Mucosa of stomach (tissue), 1 donor: ENCODE data around the gene ARHGEF11.

Experiments
- H3K27me3 ChIP-seq: one replicate; pipeline ENCODE4 v1.7.0; 2013; ENCODE audit warnings: mild to moderate bottlenecking, low read length; ENCODE audit not compliant: control insufficient read depth, insufficient read depth
- H3K36me3 ChIP-seq: one replicate; pipeline ENCODE4 v1.7.0; 2013; ENCODE audit warnings: low read length; ENCODE audit not compliant: control insufficient read depth, insufficient read depth
- H3K4me1 ChIP-seq: one replicate; pipeline ENCODE4 v1.7.0; 2013; ENCODE audit warnings: mild to moderate bottlenecking, low read length; ENCODE audit not compliant: control insufficient read depth, insufficient read depth
- H3K4me3 ChIP-seq: one replicate; pipeline ENCODE4 v1.7.0; 2013; ENCODE audit warnings: low read length
- H3K9ac ChIP-seq: one replicate; pipeline ENCODE4 v1.7.0; 2013; ENCODE audit warnings: mild to moderate bottlenecking, low read length, moderate library complexity
- H3K9me3 ChIP-seq: one replicate; pipeline ENCODE4 v1.7.0; 2013; ENCODE audit warnings: mild to moderate bottlenecking, low read length, moderate library complexity; ENCODE audit not compliant: control insufficient read depth
- donor health status: Pancreatic carcinoma.

ARHGEF11 gene

GRCh38 chr1:156995412-156995811 lies 50.1 kb downstream of the ARHGEF11 start:
- H3K27me3 ChIP-seq: no peaks in the 10 kb centered on the region
- H3K4me1 ChIP-seq: peaks cover 36% of the 10 kb centered on the region
- H3K36me3 ChIP-seq: no peaks in the 10 kb centered on the region
- H3K9ac ChIP-seq: no peak overlapping the region
- H3K4me3 ChIP-seq: no peak overlapping the region
- no peaks in the 10 kb centered on the region for H3K9me3 ChIP-seq

GRCh38 chr1:156994277-156994676 lies 51.3 kb downstream of the ARHGEF11 start:
- H3K4me3 ChIP-seq: no peak overlapping the region

GRCh38 chr1:156993426-156994147 lies 52.0 kb downstream of the ARHGEF11 start:
- Histone ChIP-seq H3K27me3 (no peaks in the 10 kb centered on the region), H3K9me3 (no peaks in the 10 kb centered on the region), H3K4me3 (no peak overlapping the region), H3K4me1 (peaks cover 36% of the 10 kb centered on the region), H3K36me3 (no peaks in the 10 kb centered on the region), H3K9ac (no peak overlapping the region)

More at GRCh38 chr1:156994277-156994676, 51.3 kb downstream of the ARHGEF11 start:
- Histone ChIP-seq H3K27me3 (no peaks in the 10 kb centered on the region), H3K9me3 (no peaks in the 10 kb centered on the region), H3K4me1 (peaks cover 36% of the 10 kb centered on the region), H3K9ac (no peak overlapping the region), H3K36me3 (no peaks in the 10 kb centered on the region)

- H3K27me3 ChIP-seq: no peaks in the 10 kb centered on the region
- peaks cover 33% of the 10 kb centered on the region for H3K4me1 ChIP-seq
- no peak overlapping the region for H3K9ac ChIP-seq
- H3K36me3 ChIP-seq: no peaks in the 10 kb centered on the region
- H3K4me3 ChIP-seq: no peak overlapping the region
- H3K9me3 ChIP-seq: no peaks in the 10 kb centered on the region
Observed at GRCh38 chr1:156992215-156992614, 53.3 kb downstream of the ARHGEF11 start.

GRCh38 chr1:156987715-156988114 lies 57.8 kb downstream of the ARHGEF11 start:
- Histone ChIP-seq H3K36me3 (no peaks in the 10 kb centered on the region), H3K9ac (no peak overlapping the region), H3K27me3 (no peaks in the 10 kb centered on the region), H3K4me3 (no peak overlapping the region), H3K4me1 (peaks cover 6% of the 10 kb centered on the region), H3K9me3 (no peaks in the 10 kb centered on the region)

GRCh38 chr1:156980551-156980950 lies 65.0 kb downstream of the ARHGEF11 start:
- H3K36me3 ChIP-seq: no peaks in the 10 kb centered on the region
- H3K4me3 ChIP-seq: no peak overlapping the region
- no peaks in the 10 kb centered on the region for H3K9me3 ChIP-seq
- no peaks in the 10 kb centered on the region for H3K27me3 ChIP-seq
- H3K9ac ChIP-seq: no peak overlapping the region
- no peaks in the 10 kb centered on the region for H3K4me1 ChIP-seq

GRCh38 chr1:156975084-156975483 lies 70.5 kb downstream of the ARHGEF11 start:
- no peaks in the 10 kb centered on the region for H3K9me3 ChIP-seq
- peaks cover 4% of the 10 kb centered on the region for H3K4me1 ChIP-seq
- no peak overlapping the region for H3K9ac ChIP-seq
- peaks cover 5% of the 10 kb centered on the region for H3K36me3 ChIP-seq
- no peak overlapping the region for H3K4me3 ChIP-seq
- H3K27me3 ChIP-seq: no peaks in the 10 kb centered on the region

- no peaks in the 10 kb centered on the region for H3K9me3 ChIP-seq
- H3K9ac ChIP-seq: no peak overlapping the region
- H3K36me3 ChIP-seq: peaks cover 5% of the 10 kb centered on the region
- peaks cover 17% of the 10 kb centered on the region for H3K4me1 ChIP-seq
- no peak overlapping the region for H3K4me3 ChIP-seq
- H3K27me3 ChIP-seq: no peaks in the 10 kb centered on the region
Observed at GRCh38 chr1:156973417-156973816, 72.1 kb downstream of the ARHGEF11 start.

GRCh38 chr1:156970017-156970416 lies 75.5 kb downstream of the ARHGEF11 start:
- Histone ChIP-seq H3K4me1 (peaks cover 17% of the 10 kb centered on the region), H3K9me3 (no peaks in the 10 kb centered on the region), H3K9ac (no peak overlapping the region), H3K36me3 (peaks cover 5% of the 10 kb centered on the region), H3K27me3 (no peaks in the 10 kb centered on the region), H3K4me3 (no peak overlapping the region)

- Histone ChIP-seq H3K4me3 (no peak overlapping the region), H3K36me3 (no peaks in the 10 kb centered on the region), H3K9ac (no peak overlapping the region), H3K9me3 (no peaks in the 10 kb centered on the region), H3K4me1 (peaks cover 17% of the 10 kb centered on the region), H3K27me3 (no peaks in the 10 kb centered on the region)
Observed at GRCh38 chr1:156969496-156969895, 76.0 kb downstream of the ARHGEF11 start.

GRCh38 chr1:156964441-156964840 lies 81.1 kb downstream of the ARHGEF11 start:
- H3K27me3 ChIP-seq: no peaks in the 10 kb centered on the region
- no peak overlapping the region for H3K9ac ChIP-seq
- no peaks in the 10 kb centered on the region for H3K36me3 ChIP-seq
- H3K4me1 ChIP-seq: peaks cover 7% of the 10 kb centered on the region
- H3K4me3 ChIP-seq: no peak overlapping the region
- H3K9me3 ChIP-seq: no peaks in the 10 kb centered on the region

- no peak overlapping the region for H3K9ac ChIP-seq
- no peaks in the 10 kb centered on the region for H3K27me3 ChIP-seq
- no peaks in the 10 kb centered on the region for H3K36me3 ChIP-seq
- no peak overlapping the region for H3K4me3 ChIP-seq
- H3K4me1 ChIP-seq: peaks cover 2% of the 10 kb centered on the region
- H3K9me3 ChIP-seq: no peaks in the 10 kb centered on the region
Observed at GRCh38 chr1:156963621-156964020, 81.9 kb downstream of the ARHGEF11 start.

GRCh38 chr1:156961709-156962108 lies 83.8 kb downstream of the ARHGEF11 start:
- no peak overlapping the region for H3K4me3 ChIP-seq
- no peaks in the 10 kb centered on the region for H3K9me3 ChIP-seq
- no peak overlapping the region for H3K9ac ChIP-seq
- no peaks in the 10 kb centered on the region for H3K4me1 ChIP-seq
- no peaks in the 10 kb centered on the region for H3K27me3 ChIP-seq
- peaks cover 6% of the 10 kb centered on the region for H3K36me3 ChIP-seq
